ENCODE results near the gene GJD3. TPM values are rescaled to one million over a fixed set of nuclear protein-coding genes. Genes with fewer than 3 reads are reported as not detected.

The GJD3 gene
- total and polyA plus RNA-seq, 2 experiments from 2014 or later: 1.4 TPM; not detected in 1

GRCh38 chr17:40352779-40353394 lies 11.7 kb downstream of the GJD3 start:
- Mint-ChIP-seq H3K9me3 (no peaks in the 10 kb centered on the region), H3K36me3 (ENCODE audit: low read depth) (peaks cover 41% of the 10 kb centered on the region), H3K27ac (no peak overlapping the region), H3K4me1 (peaks cover 72% of the 10 kb centered on the region), H3K27me3 (ENCODE audit: insufficient read depth, low read depth, poor library complexity) (peaks cover 38% of the 10 kb centered on the region), H3K4me3 (peak overlapping the region; percentile 19; the same call in 1 of the 3 replicates)
- H3K36me3 ChIP-seq (ENCODE audit: insufficient read depth): no peaks in the 10 kb centered on the region
- H3K4me1 ChIP-seq (ENCODE audit: insufficient read depth): peaks cover 54% of the 10 kb centered on the region
- H3K27me3 ChIP-seq (ENCODE audit: insufficient read depth): peaks cover 24% of the 10 kb centered on the region
- no peak overlapping the region for H3K27ac ChIP-seq (ENCODE audit: low read depth)
- peaks cover 6% of the 10 kb centered on the region; the same call in 1 of the 2 replicates for H4K20me1 ChIP-seq (replicated peaks; ENCODE audit: insufficient read depth)
- 0 out of 2 replicates have a peak, but pooled peaks cover 4% of the 10 kb centered on the region for H3F3A ChIP-seq (replicated peaks; ENCODE audit: low read depth)
- H3K4me3 ChIP-seq: no peak overlapping the region
- no peak overlapping the region for H2AFZ ChIP-seq
- no peaks in the 10 kb centered on the region for H3K79me2 ChIP-seq (replicated peaks; ENCODE audit: insufficient read depth)
- TF ChIP-seq POLR2AphosphoS5 (IDR thresholded peaks at IDR 0.05; ENCODE audit: low read depth) (no peak), ZNF114 (CRISPR knock-in tag; IDR thresholded peaks at IDR 0.05) (no peak), STAT1 (IDR thresholded peaks at IDR 0.05; ENCODE audit: unreplicated experiment) (no peak), ZNF331 (CRISPR knock-in tag; IDR thresholded peaks at IDR 0.05; ENCODE audit: low read depth) (no peak), JUNB (IDR thresholded peaks at IDR 0.05; ENCODE audit: unreplicated experiment) (no peak), CREB1 (CRISPR knock-in tag; IDR thresholded peaks at IDR 0.05; ENCODE audit: low read depth) (no peak), EZH2phosphoT487 (IDR thresholded peaks at IDR 0.05; ENCODE audit: unreplicated experiment) (no peak), CTCF (conservative IDR thresholded peaks at IDR 0.05; ENCODE audit: low read depth in 2 of 2) (no peak), NANOG (IDR thresholded peaks at IDR 0.05; ENCODE audit: borderline replicate concordance) (no peak), EZH2 (IDR thresholded peaks at IDR 0.05; ENCODE audit: low read depth, unreplicated experiment) (no peak), ZNF462 (CRISPR knock-in tag; IDR thresholded peaks at IDR 0.05) (no peak), REST (IDR thresholded peaks at IDR 0.05; ENCODE audit: unreplicated experiment) (no peak)
- TF ChIP-seq, protein P1, sequence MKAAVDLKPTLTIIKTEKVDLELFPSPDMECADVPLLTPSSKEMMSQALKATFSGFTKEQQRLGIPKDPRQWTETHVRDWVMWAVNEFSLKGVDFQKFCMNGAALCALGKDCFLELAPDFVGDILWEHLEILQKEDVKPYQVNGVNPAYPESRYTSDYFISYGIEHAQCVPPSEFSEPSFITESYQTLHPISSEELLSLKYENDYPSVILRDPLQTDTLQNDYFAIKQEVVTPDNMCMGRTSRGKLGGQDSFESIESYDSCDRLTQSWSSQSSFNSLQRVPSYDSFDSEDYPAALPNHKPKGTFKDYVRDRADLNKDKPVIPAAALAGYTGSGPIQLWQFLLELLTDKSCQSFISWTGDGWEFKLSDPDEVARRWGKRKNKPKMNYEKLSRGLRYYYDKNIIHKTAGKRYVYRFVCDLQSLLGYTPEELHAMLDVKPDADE (IDR thresholded peaks at IDR 0.05): no peak
- 0 out of 2 replicates have a peak overlapping the region, but pooled peaks have one; percentile 38 for H3K4me2 ChIP-seq
- ATAC-seq: no peak
- no peaks in the 10 kb centered on the region for H3K9me2 ChIP-seq (ENCODE audit: insufficient read depth)
- DNase-seq (ENCODE audit: low spot score): no peak

Measured in GM23338 (cell line).